ENCODE results near the gene SPX. TPM values are rescaled to one million over a fixed set of nuclear protein-coding genes. Genes with fewer than 3 reads are reported as not detected.

The SPX gene
- total and polyA plus RNA-seq, 2 of the 4 experiments (the other 2 are of a cell fraction): under 0.01 to 0.12 TPM

GRCh38 chr12:21552635-21553328 lies 26.7 kb downstream of the SPX start:
- Histone ChIP-seq H4K91ac (ENCODE audit: insufficient read depth, low read depth, low read length) (no peak overlapping the region), H2BK120ac (ENCODE audit: low read depth, low read length) (no peak overlapping the region), H3K14ac (replicated peaks; ENCODE audit: low read depth, low read length) (no peak overlapping the region), H3K9me1 (ENCODE audit: insufficient read depth, low read length) (no peaks in the 10 kb centered on the region), H2BK20ac (ENCODE audit: low read depth, low read length) (no peak overlapping the region), H3K79me1 (ENCODE audit: low read depth in 1 of 2, low read length in 2 of 2) (no peaks in the 10 kb centered on the region), H3K18ac (ENCODE audit: low read depth, low read length) (no peak overlapping the region), H3K4me2 (ENCODE audit: low read depth, low read length) (no peak overlapping the region), H2AFZ (replicated peaks; ENCODE audit: low read length, poor library complexity) (no peak overlapping the region), H4K20me1 (ENCODE audit: insufficient read depth, low read length) (no peaks in the 10 kb centered on the region), H3K4ac (ENCODE audit: low read depth, low read length) (no peak overlapping the region), H4K8ac (ENCODE audit: low read depth in 2 of 2, low read length in 2 of 2) (no peak overlapping the region), H3K56ac (ENCODE audit: extremely low read depth, insufficient read depth, low read length) (no peak overlapping the region), H2BK5ac (ENCODE audit: low read depth, low read length, poor library complexity, severe bottlenecking) (no peak overlapping the region), H2BK15ac (ENCODE audit: low read depth, low read length) (no peak overlapping the region), H2AK9ac (replicated peaks; ENCODE audit: low read depth, low read length, poor library complexity) (no peak overlapping the region), H4K5ac (ENCODE audit: low read depth, low read length) (no peak overlapping the region), H2AK5ac (ENCODE audit: low read depth, low read length) (no peak overlapping the region), H3K27me3 (ENCODE audit: control insufficient read depth, insufficient read depth, low read length) (peaks cover 4% of the 10 kb centered on the region), H3K27ac (ENCODE audit: insufficient read depth, low read length) (no peak overlapping the region), H3K4me1 (ENCODE audit: control insufficient read depth, insufficient read depth, low read length) (no peaks in the 10 kb centered on the region; the same call in 1 of the 2 replicates), H3K4me3 (ENCODE audit: insufficient read depth, low read depth, low read length) (no peak overlapping the region), H3K9ac (ENCODE audit: low read depth, low read length) (no peak overlapping the region), H3K9me3 (ENCODE audit: control insufficient read depth, insufficient read depth, low read length) (no peaks in the 10 kb centered on the region), H3K23ac (ENCODE audit: low read depth, low read length) (no peak overlapping the region), H3K36me3 (ENCODE audit: control insufficient read depth, insufficient read depth, low read length) (no peaks in the 10 kb centered on the region)
- WGBS, 2 experiments (ENCODE audit: extremely low coverage in 2 of 2, insufficient read length in 1 of 2): 64% methylated on average over 3 of the region's 6 CpGs; no CpG with 5 or more reads in 1 of the 2 experiments
- intact Hi-C loops (cut with micrococcal nuclease) (no loop called here), dilution Hi-C loops (cut with HindIII; ENCODE audit: low sequenced_read_pairs, unreplicated experiment) (no loop called here), in situ Hi-C loops (cut with MboI; ENCODE audit: low sequenced_read_pairs) (no loop called here)
- DNase-seq (no peak), ATAC-seq (ENCODE audit: low read depth) (no peak)
- TF ChIP-seq FOS (IDR thresholded peaks at IDR 0.05; ENCODE audit: low read depth, low read length) (no peak), RAD21 (IDR thresholded peaks at IDR 0.05; ENCODE audit: low read length) (no peak), MXI1 (IDR thresholded peaks at IDR 0.05; ENCODE audit: borderline replicate concordance, low read depth, low read length) (no peak), MAFK (IDR thresholded peaks at IDR 0.05; ENCODE audit: low read depth, low read length) (no peak), SMC3 (IDR thresholded peaks at IDR 0.05; ENCODE audit: low read depth, low read length) (no peak), CEBPB (IDR thresholded peaks at IDR 0.05; ENCODE audit: low read depth, low read length) (no peak), RFX5 (IDR thresholded peaks at IDR 0.05; ENCODE audit: low read depth, low read length) (no peak), NFE2L2 (IDR thresholded peaks at IDR 0.05; ENCODE audit: low read depth, low read length) (no peak), CHD1 (IDR thresholded peaks at IDR 0.05; ENCODE audit: low read depth, low read length) (no peak), CTCF (conservative IDR thresholded peaks at IDR 0.05; ENCODE audit: low read depth, low read length) (no peak), USF2 (IDR thresholded peaks at IDR 0.05; ENCODE audit: low read depth, low read length) (no peak), RCOR1 (IDR thresholded peaks at IDR 0.05; ENCODE audit: insufficient replicate concordance, low read length) (no peak), POLR2A (IDR thresholded peaks at IDR 0.05; ENCODE audit: low read depth, low read length) (no peak), ELK1 (IDR thresholded peaks at IDR 0.05; ENCODE audit: borderline replicate concordance, low read depth, low read length) (no peak), BHLHE40 (IDR thresholded peaks at IDR 0.05; ENCODE audit: low read depth, low read length) (no peak), MAZ (IDR thresholded peaks at IDR 0.05; ENCODE audit: borderline replicate concordance, low read depth, low read length) (no peak)
- BruUV-seq (replicated peaks): no TSS peak
- ChIA-PET CTCF (interaction anchor here (0.9 kb wide), 1 partner anchor 17 kb away, joined by 3 read pairs; no protein-coding TSS in a partner anchor), POLR2A (ENCODE audit: unreplicated experiment) (no interaction called here)
